H9 (cell line): ENCODE results near the gene GATA3. TPM values are rescaled to one million over a fixed set of nuclear protein-coding genes. Genes with fewer than 3 reads are reported as not detected.

Source experiments
- DNase-seq: peaks from one replicate; pipeline ENCODE4 v3.0.0-alpha.2; 2017
- H2AFZ ChIP-seq: one replicate; pipeline ENCODE4 v1.6.1; 2013; ENCODE audit warnings: mild to moderate bottlenecking, low read length, control low read depth, moderate library complexity
- H2AK5ac ChIP-seq: 2 replicates; pipeline ENCODE4 v1.6.1; 2013; ENCODE audit warnings: low read length, control low read depth, mixed read lengths; ENCODE audit not compliant: insufficient read length
- H2BK120ac ChIP-seq: one replicate; pipeline ENCODE4 v1.6.1; 2013; ENCODE audit warnings: low read depth, mild to moderate bottlenecking, low read length, control low read depth, inconsistent platforms; ENCODE audit not compliant: poor library complexity, severe bottlenecking
- H2BK12ac ChIP-seq: 2 replicates; pipeline ENCODE4 v1.6.1; 2013; ENCODE audit warnings: low read length, control low read depth, mixed read lengths, low read depth; ENCODE audit not compliant: insufficient read length
- H2BK15ac ChIP-seq: 2 replicates; pipeline ENCODE4 v1.6.1; 2013; ENCODE audit warnings: low read depth, low read length, control low read depth
- H2BK20ac ChIP-seq: one replicate; pipeline ENCODE4 v1.6.1; 2013; ENCODE audit warnings: low read depth, mild to moderate bottlenecking, low read length, control low read depth, inconsistent platforms; ENCODE audit not compliant: poor library complexity, severe bottlenecking
- H2BK5ac ChIP-seq: 2 replicates; pipeline ENCODE4 v1.6.1; 2013; ENCODE audit warnings: low read length, control low read depth, mixed read lengths; ENCODE audit not compliant: insufficient read length
- H3K14ac ChIP-seq: 2 replicates; pipeline ENCODE4 v1.6.1; 2013; ENCODE audit warnings: low read length, control low read depth; ENCODE audit not compliant: insufficient read depth
- H3K18ac ChIP-seq: 2 replicates; pipeline ENCODE4 v1.6.1; 2013; ENCODE audit warnings: low read depth, mild to moderate bottlenecking, mixed read lengths, low read length, control low read depth; ENCODE audit not compliant: insufficient read length
- H3K23ac ChIP-seq: 2 replicates; pipeline ENCODE4 v1.6.1; 2013; ENCODE audit warnings: low read length, control low read depth, mixed read lengths, low read depth; ENCODE audit not compliant: insufficient read length
- H3K23me2 ChIP-seq: 2 replicates; pipeline ENCODE4 v1.6.1; 2013; ENCODE audit warnings: low read depth, mild to moderate bottlenecking, mixed read lengths, low read length, control low read depth; ENCODE audit not compliant: insufficient read length, poor library complexity, severe bottlenecking
- H3K27ac ChIP-seq: 2 replicates; pipeline ENCODE4 v1.5.1; 2013; ENCODE audit warnings: low read length, control low read depth, mixed read lengths, low read depth; ENCODE audit not compliant: insufficient read length
- H3K27me3 ChIP-seq: 2 replicates; pipeline ENCODE4 v1.6.1; 2013; ENCODE audit warnings: low read length, control low read depth, inconsistent platforms; ENCODE audit not compliant: insufficient read depth
- H3K4ac ChIP-seq: 2 replicates; pipeline ENCODE4 v1.6.1; 2013; ENCODE audit warnings: low read depth, mild to moderate bottlenecking, control low read depth, inconsistent platforms, low read length, moderate library complexity
- H3K4me1 ChIP-seq: 2 replicates; pipeline ENCODE4 v1.6.1; 2013; ENCODE audit warnings: low read length, control low read depth, inconsistent platforms; ENCODE audit not compliant: insufficient read depth
- H3K4me2 ChIP-seq: 2 replicates; pipeline ENCODE4 v1.6.1; 2013; ENCODE audit warnings: low read length, control low read depth, mixed read lengths; ENCODE audit not compliant: insufficient read length, insufficient read depth
- H3K56ac ChIP-seq: 2 replicates; pipeline ENCODE4 v1.6.1; 2013; ENCODE audit warnings: low read depth, mild to moderate bottlenecking, mixed read lengths, low read length, control low read depth; ENCODE audit not compliant: insufficient read length
- H3K79me1 ChIP-seq: 2 replicates; pipeline ENCODE4 v1.6.1; 2013; ENCODE audit warnings: low read depth, mild to moderate bottlenecking, moderate library complexity, low read length, control low read depth, inconsistent platforms; ENCODE audit not compliant: insufficient read depth, poor library complexity, severe bottlenecking
- H3K79me2 ChIP-seq: 2 replicates; pipeline ENCODE4 v1.6.1; 2013; ENCODE audit warnings: low read length, control low read depth, inconsistent platforms; ENCODE audit not compliant: insufficient read depth
- H3K9ac ChIP-seq: 2 replicates; pipeline ENCODE4 v1.6.1; 2013; ENCODE audit warnings: low read length, control low read depth, mixed read lengths; ENCODE audit not compliant: insufficient read length; ENCODE audit errors: extremely low read depth
- H3K9me3 ChIP-seq: one replicate; pipeline ENCODE4 v1.6.1; 2013; ENCODE audit warnings: low read depth, low read length, inconsistent platforms; ENCODE audit not compliant: control insufficient read depth
- H3T11ph ChIP-seq: one replicate; pipeline ENCODE4 v1.6.1; 2013; ENCODE audit warnings: mild to moderate bottlenecking, low read length, control low read depth, inconsistent platforms
- H4K20me1 ChIP-seq: one replicate; pipeline ENCODE4 v1.6.1; 2013; ENCODE audit not compliant: control insufficient read depth, insufficient read length, insufficient read depth
- H4K5ac ChIP-seq: 2 replicates; pipeline ENCODE4 v1.6.1; 2013; ENCODE audit warnings: low read depth, mild to moderate bottlenecking, mixed read lengths, low read length, control low read depth; ENCODE audit not compliant: insufficient read length
- H4K8ac ChIP-seq: replicated peaks from 2 replicates; pipeline ENCODE4 v1.6.1; 2013; ENCODE audit warnings: low read length, control low read depth, mixed read lengths, low read depth; ENCODE audit not compliant: insufficient read length
- H4K91ac ChIP-seq: 2 replicates; pipeline ENCODE4 v1.6.1; 2013; ENCODE audit warnings: low read depth, mild to moderate bottlenecking, moderate library complexity, mixed read lengths, low read length, control low read depth; ENCODE audit not compliant: insufficient read length
- H3K27ac Mint-ChIP-seq, 3 experiments: 2 replicates in 2 of 3; 3 replicates in 1 of 3; pipeline ENCODE4 v1.8.0; 2020 to 2021; ENCODE audit warnings: mixed read lengths in 3 of 3, mild to moderate bottlenecking in 1 of 3, moderate library complexity in 1 of 3
- H3K27me3 Mint-ChIP-seq: 2 replicates; pipeline ENCODE4 v1.8.0; 2021; ENCODE audit warnings: low read depth, mild to moderate bottlenecking, moderate library complexity, mixed read lengths
- H3K36me3 Mint-ChIP-seq, 3 experiments: 2 replicates in 2 of 3; 3 replicates in 1 of 3; pipeline ENCODE4 v1.8.0; 2020 to 2021; ENCODE audit warnings: low read depth in 3 of 3, mixed read lengths in 3 of 3; ENCODE audit not compliant: insufficient read depth in 1 of 3
- H3K4me1 Mint-ChIP-seq, 2 experiments: 2 replicates each; pipeline ENCODE4 v1.8.0; 2020; ENCODE audit warnings: mixed read lengths in 2 of 2
- H3K4me3 Mint-ChIP-seq, 2 experiments: 2 replicates in 1 of 2; 3 replicates in 1 of 2; pipeline ENCODE4 v1.8.0; 2020 to 2021; ENCODE audit warnings: mild to moderate bottlenecking in 2 of 2, mixed read lengths in 2 of 2, moderate library complexity in 1 of 2
- H3K9me3 Mint-ChIP-seq, 2 experiments: 2 replicates in 1 of 2; 3 replicates in 1 of 2; pipeline ENCODE4 v1.8.0; 2020; ENCODE audit warnings: mild to moderate bottlenecking in 2 of 2, mixed read lengths in 2 of 2, moderate library complexity in 1 of 2
- CTCF ChIP-seq: fragments of 200-600 bp; sonication (generic); conservative IDR thresholded peaks from 3 replicates; pipeline ENCODE4 v1.8.0; 2021; ENCODE audit warnings: antibody characterized with exemption, mild to moderate bottlenecking
- WGBS: extraction: QIAGEN DNeasy Blood & Tissue Kit; methylation state at CpG from one replicate; pipeline ENCODE4 v1.1.7; 2013; ENCODE audit warnings: missing lambda C conversion rate, low lambda C conversion rate, mixed read lengths; ENCODE audit not compliant: insufficient read length; ENCODE audit errors: extremely low coverage; 5-methylcytosine and 5-hydroxymethylcytosine counted together
- total RNA-seq: library from RNA; stranded (reverse); gene quantifications from 2 replicates; pipeline ENCODE4 v1.2.1, GENCODE V29; 2021

The GATA3 gene
- total RNA-seq, 1 experiment from 2014 or later: 0.31 TPM

GRCh38 chr10:8086315-8086714, 31.8 kb downstream of the GATA3 start:
- H3K56ac ChIP-seq: no peak overlapping the region
- no peak overlapping the region for H3K27ac ChIP-seq
- H4K20me1 ChIP-seq: no peaks in the 10 kb centered on the region
- H3K9ac ChIP-seq: no peak overlapping the region
- H4K91ac ChIP-seq: no peak overlapping the region
- no peaks in the 10 kb centered on the region for H3K27me3 ChIP-seq
- no peak overlapping the region for H3K4me2 ChIP-seq
- Mint-ChIP-seq H3K27ac (no peak overlapping the region), H3K4me1 (peaks cover 11 to 15% of the 10 kb centered on the region in 2 experiments), H3K27me3 (peaks cover 6% of the 10 kb centered on the region), H3K36me3 (no peaks in the 10 kb centered on the region), H3K9me3 (no peaks in the 10 kb centered on the region), H3K4me3 (no peak overlapping the region)
- H2AK5ac ChIP-seq: no peak overlapping the region
- H4K8ac ChIP-seq: no peak overlapping the region
- H3K4ac ChIP-seq: no peak overlapping the region
- no peak overlapping the region for H2AFZ ChIP-seq
- no peaks in the 10 kb centered on the region; the same call in 1 of the 2 replicates for H3K4me1 ChIP-seq
- no peak for TF ChIP-seq CTCF
- no peak overlapping the region for H2BK12ac ChIP-seq
- H3K23ac ChIP-seq: no peak overlapping the region
- H3K23me2 ChIP-seq: no peaks in the 10 kb centered on the region
- no peak overlapping the region for H2BK120ac ChIP-seq
- H4K5ac ChIP-seq: no peak overlapping the region
- DNase-seq: no peak
- H3K79me1 ChIP-seq: no peaks in the 10 kb centered on the region
- no peaks in the 10 kb centered on the region for H3K79me2 ChIP-seq
- no peak overlapping the region for H2BK20ac ChIP-seq
- H3T11ph ChIP-seq: no peak overlapping the region
- WGBS: no CpG with 5 or more reads among the region's 5 CpGs
- H2BK15ac ChIP-seq: no peak overlapping the region
- no peak overlapping the region for H3K14ac ChIP-seq
- no peak overlapping the region for H3K18ac ChIP-seq
- H3K9me3 ChIP-seq: no peaks in the 10 kb centered on the region
- no peak overlapping the region for H2BK5ac ChIP-seq
